HTERT RPE-1 (cell line): ENCODE data around the gene UBE3C.
"Not testable (repeated sequence)": the region's sequence is repeated elsewhere in the genome, so short reads cannot be mapped to it uniquely, and the experiment has no call there.

Experiments used
- in situ Hi-C: fragments of 300-500 bp; cut with MboI; formaldehyde crosslinking; loops from 4 replicates; pipeline ENCODE4 v1.14.3; 2020; ENCODE audit warnings: low sequenced_read_pairs

Gene UBE3C

DNA sequence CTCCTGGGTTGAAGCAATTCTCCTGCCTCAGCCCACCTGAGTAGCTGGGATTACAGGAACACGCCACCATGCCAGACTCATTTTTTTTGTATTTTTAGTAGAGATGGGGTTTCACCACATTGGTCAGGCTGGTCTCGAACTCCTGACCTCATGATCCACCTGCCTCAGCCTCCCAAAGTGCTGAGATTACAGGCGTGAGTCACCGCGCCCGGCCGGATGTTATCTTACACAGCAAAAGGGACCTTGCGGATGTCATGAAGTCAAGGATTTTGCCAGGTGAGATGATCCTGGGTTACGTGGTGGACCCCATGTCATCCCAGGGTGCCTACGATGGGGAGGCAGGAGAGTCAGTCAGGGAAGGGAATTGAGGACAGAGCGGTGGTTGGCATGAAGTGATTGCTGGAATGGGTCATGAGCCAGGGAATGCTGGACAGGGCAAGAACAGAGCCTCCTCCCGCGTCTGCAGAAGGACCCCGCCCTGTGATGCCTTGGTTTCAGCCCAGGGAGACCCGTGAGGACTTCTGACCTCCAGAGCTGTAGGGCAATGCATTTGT lies 8.7 kb upstream of the UBE3C start:
- in situ Hi-C loops: no loop called here

DNA sequence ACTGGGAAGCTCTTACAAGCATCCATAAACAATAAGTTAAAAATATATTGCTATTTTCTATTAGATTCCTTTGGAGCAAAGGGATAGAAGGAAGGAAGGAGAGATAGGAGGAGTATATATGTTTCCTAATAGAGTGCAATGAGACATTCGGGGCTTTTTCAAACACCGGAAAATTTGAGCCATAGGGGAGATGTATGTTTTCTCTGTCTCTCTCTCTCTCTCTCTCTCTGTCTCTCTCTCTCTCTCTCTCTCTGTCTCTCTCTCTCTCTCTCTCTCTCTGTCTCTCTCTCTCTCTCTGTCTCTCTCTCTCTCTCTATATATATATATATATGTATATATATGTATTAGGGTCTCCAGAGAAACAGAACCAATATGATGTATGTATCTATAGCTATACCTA lies 7.9 kb upstream of the UBE3C start:
- in situ Hi-C loops: not testable (repeated sequence)

DNA sequence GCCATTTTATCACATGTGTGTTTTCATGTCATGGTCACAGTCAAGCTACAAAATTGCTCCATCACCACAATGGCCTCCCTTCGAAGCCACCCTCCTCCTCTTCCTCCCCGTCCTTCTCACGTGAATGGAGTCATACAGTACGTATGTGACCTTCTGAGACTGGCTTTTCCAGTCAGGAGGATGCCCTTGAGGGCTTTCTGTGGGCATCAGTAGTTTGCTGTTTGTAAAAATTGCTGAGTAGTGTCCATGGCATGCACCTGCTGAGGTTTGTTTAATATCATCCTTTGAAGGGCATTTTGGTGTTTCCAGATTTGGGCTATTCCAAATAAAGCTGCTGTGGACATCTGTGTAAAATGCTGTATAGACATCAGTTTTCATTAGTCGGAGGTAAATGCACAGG lies 5.9 kb upstream of the UBE3C start:
- in situ Hi-C loops: no loop called here

DNA sequence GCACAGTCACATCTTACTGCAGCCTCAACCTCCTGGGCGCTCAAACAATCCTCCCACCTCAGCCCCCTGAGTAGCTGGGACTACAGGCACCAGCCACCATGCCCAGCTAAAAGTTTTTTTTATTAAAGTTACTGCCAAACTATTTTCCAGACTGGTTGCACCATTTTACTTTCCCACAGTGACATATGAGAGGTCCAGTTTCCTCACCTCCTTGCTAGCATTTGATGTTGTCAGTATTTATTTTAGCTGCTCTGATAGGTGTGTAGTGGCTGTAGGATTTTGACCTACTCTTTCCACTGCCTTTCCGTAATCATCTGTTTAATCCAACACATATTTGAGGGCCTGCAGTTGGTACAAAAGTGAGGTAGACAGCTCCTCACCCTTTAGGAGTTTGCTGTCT lies 5.4 kb upstream of the UBE3C start:
- in situ Hi-C loops: no loop called here

DNA sequence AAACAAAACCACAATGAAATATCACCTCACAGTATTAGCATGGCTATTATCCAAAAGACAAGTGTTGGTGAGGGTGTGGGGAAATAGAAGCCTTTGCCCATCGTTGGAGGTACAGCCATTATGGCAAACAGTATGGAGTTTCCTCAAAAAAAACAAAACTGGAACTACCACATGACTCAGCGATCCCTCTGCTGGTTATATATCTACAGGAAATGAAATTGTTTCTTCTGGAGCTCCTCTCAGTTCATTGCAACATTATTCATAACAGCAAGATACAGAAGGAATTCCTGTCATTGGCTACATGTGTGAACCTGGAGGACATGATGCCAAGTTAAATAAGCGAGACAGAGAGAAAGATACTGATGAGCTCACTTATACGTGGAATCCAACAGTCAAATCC lies 2.4 kb upstream of the UBE3C start:
- in situ Hi-C loops: no loop called here

DNA sequence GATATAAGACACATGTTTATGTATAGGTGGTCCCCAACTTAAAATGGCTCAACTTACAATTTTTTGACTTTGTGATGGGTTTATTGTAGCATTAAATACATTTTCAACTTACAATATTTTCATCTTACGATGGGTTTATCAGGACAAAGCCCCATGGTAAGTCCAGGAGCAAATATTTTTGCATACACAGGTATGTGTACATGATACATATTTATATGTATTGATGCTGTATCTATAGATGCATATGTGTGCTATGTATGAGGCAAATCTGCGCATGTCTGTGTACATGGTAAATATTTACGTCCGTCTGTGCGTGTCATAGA lies 664 bp upstream of the UBE3C start:
- in situ Hi-C loops: no loop called here

DNA sequence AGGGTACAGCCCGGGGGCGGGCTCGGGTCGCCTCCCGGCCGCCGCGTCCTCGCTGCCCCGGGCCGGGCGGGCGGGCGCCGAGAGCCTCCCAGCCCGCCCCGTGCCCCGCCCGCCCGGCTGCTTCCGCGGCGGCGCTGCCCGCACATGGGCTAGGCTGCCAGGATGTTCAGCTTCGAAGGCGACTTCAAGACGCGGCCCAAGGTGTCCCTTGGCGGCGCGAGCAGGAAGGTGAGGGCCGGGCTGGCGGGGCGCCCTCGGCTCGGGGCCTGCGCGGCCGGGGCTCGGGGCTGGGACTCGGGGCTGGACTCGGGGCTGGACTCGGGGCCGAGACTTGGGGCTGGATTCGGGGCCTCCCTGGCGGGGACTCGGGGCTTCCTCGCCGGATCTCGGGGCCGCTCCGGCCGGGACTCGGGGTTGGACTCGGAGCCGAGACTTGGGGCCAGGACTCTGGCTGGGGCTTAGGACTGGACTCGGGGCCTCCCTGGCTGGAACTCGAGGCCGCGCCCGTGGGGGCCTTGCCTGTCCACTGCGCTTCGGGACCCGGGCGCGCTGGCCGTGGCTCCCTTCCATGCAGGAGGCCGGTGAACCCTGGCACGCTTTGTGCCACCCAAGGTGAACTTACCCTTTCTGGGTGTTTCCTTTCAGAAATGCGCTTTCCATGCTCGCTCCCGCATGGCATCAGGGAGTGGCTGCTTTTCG lies 534 bp downstream of the UBE3C start:
- in situ Hi-C loops: no loop called here

DNA sequence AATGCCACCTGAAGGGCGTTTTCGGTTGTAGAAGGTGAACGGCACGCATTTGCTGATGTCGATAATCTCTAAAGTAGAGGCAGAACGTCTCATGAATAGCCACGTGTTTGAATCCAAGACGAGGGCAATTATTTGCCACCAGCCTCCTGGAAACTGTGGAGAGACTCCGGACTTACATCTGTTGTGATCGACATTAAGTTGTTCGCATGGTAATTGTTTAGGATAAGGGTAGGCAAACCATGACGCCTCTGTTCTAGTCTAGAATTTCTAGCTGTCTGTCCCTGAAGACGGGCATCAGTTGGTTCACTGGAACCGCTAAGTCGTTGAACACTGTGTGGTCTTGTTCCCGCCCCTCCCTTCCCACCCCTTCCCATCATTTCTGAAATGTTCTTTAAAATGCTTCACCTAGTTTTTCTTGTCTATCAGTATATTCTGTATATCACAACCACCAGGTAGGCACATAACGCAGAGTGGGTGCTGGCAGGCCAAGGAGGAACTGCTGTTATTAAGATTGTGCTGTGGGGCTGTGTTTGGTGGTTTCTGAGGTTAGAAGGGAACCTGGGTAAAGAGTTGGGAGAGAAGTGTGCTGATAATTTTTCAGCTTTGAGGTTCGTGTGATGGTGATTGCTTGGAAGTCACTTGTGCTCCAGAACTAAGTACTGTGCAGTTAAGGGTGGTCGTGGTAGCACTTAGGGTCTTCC lies 1.2 kb downstream of the UBE3C start:
- in situ Hi-C loops: no loop called here

DNA sequence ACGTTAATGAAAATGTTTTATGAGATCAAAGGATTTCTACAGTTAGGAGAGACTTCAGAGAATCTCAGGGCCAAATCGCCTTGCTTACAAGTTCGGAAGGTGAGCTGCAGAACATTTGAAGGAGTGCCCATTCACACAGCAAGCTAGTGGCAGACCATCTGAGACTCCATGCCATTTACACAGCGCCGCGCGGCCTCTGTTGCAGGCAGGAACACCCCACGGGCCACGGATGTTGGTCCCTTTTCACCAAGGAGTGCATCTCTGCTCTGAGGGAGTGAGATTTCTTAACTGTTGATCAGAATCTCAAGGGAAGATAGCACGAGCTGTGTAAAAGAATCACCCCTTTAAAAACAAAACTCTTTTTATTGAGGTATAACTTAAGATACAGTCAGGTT lies 1.8 kb downstream of the UBE3C start:
- in situ Hi-C loops: no loop called here

DNA sequence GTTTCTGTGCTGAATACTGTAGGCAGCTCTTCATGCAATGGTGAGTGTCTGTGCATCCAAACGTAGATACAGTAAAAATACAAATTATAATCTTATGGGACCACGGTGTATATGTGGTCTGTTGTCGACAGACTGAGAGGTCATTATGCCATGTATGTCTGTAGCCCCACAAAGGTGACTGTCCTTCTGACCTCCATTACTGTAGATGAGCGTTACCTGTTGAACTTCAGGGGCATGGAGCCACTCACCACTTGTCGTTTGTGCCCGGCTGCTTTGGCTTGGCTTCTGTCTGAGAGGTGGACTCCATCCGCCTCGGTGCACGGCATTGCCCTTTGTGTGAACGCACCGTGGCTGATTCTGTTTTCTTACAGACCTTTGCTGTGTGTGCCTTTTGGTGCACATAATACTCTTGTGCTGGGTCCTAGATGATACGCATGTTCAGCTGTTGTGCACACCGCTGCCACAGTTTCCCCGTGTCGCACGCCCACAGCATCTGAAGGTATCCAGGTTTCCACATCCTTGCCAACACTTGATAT lies 2.9 kb downstream of the UBE3C start:
- in situ Hi-C loops: no loop called here

DNA sequence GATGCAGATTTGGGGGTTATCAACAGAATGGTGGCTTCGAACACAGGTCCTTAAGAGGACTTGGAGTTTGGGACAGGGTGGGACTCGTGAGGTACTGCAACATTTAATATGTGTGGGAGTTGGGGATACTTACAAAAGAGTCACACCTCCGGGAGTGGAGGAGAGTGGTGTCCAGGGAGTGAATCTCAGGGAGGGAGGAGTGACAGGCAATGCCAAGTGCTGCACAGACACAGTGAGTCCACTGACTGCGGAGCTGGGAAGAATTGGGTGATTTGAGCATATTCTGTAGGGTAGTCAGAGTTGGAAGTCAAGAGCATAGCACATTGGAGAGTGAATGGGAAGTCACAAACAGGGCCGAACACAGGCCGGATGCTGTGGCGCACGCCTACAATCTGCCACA lies 5.1 kb downstream of the UBE3C start:
- in situ Hi-C loops: no loop called here

DNA sequence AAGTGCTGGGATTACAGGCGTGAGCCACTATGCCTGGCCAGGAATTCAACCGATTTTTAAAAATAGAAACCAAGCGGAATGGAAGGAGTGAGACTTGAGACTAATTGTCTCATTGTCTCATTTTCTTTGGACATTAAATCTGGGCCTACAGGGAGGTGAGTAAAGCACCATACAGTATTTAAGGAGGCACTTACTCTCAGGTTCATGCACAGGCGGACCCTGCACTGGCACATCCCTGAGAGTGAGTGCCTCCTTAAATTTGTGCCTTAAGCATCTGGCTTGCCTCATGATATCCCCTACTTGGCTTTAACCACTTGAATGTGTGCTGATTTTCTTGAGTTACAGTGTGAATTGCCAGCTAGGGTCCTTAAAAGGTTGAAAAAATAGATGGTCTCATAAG lies 10.6 kb downstream of the UBE3C start:
- in situ Hi-C loops: no loop called here

DNA sequence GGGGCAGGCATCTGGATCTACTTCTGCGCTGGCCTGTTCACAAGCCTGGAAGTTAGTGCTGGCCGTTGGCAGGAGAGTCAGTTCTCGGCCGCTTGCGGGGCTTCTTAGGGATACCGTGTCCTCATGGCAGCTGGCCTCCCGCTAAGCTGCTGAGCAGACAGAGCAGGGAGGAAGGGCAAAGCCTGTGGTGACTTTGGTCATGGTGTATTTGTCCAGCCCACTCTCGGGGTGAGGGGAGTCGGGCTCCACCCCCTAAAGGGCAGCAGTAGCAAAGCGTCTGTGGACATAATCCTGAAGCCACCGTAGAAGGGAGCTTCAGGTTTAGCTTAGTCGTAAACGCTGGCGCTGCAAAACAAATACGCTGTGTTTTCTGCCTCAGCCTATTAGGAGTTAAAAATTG lies 12.2 kb downstream of the UBE3C start:
- in situ Hi-C loops: no loop called here

DNA sequence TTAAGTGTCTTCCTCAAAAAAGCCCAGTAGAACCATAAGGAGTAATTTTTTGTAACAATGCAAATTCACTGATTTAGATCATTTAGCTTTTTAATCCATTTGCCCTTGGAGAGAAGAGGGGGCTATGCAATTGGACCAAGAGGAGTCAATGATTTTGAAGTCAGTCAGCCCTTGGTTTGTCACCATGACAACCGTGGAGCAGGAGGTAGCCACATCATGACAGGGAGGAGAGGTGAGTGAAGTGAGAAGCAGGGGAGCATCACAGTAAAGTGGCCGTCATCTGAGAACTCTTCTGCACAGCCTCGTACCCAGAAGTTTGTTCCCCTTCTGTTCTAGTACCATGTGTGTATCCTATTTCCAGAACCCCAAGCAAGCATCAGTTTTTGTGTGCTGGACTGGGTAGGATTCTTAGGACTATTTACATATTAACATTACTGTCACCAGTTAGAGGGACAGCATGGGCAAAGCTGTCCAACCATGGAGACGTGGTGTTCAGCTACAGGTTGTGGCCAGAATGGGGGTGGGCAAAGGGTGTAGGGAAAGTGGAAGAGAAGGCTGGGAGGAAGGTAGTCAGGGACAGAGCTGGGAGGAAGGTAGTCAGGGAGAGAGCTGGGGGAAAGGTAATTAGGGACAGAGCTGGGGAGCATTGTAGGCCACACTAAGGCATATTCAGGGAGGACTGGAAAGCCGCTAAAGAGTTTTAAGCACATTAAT lies 13.1 kb downstream of the UBE3C start:
- in situ Hi-C loops: no loop called here

DNA sequence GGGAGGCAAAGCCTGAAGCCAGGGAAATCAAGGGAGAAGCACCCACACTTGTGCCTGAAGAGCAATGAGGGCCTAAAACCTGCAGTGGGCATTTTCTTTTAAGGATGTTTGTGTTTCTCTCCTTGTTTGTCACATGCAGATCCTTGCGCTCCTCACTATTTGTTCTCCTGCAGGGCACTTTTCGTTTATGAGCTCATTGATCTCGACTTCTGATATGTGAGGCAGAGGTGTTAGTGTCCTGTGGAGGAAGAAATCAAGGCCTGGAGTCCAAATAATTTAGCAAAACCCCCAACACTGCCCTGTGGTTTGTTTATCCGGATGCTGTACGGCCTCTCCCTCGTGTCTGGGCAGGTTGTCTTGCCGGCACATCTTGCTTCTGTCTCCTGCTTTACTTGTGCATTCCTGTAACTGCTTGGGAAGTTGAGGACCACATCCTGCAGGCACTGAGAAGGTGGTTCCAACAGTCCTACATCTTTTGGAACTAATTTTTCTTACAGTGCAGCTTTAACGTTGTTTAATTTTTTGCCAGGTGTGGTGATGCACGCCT lies 13.7 kb downstream of the UBE3C start:
- in situ Hi-C loops: no loop called here

DNA sequence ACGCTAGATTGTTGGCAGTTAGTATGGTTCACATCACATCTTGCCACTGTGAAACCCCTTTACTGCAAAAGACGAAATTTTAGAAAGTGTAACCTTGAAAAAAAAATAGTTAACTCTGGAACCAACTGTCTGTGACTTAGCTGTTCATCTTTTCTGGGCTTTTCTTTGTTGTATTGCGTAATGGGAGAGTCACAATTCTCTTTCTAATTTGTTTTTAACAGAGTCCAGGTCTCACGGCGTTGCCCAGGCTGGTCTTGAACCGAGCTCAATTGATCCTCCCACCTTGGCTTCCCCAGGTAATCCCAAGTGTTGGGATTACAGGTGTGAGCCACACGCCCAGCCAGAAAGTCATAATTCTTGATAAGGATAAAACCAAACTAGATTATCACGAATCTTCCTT lies 14.5 kb downstream of the UBE3C start:
- in situ Hi-C loops: no loop called here

DNA sequence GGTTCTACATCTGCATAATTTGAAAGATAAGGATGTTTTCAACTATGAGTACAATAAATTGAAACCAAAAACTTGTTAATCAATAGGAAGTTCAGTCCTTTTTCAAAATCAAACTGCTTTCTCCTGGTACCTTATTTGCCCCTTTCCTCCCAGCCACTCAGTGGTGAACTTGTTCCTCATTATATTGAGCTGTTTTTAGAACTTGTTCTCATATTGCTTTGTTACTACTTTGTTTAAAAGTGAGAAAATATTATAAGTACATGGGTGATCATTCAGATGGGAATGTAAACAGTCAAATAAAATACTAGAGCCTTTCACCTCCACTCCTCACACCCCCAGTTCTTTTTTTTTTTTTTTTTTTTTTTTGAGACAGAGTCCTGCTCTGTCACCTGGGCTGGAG lies 17.2 kb downstream of the UBE3C start:
- in situ Hi-C loops: no loop called here

DNA sequence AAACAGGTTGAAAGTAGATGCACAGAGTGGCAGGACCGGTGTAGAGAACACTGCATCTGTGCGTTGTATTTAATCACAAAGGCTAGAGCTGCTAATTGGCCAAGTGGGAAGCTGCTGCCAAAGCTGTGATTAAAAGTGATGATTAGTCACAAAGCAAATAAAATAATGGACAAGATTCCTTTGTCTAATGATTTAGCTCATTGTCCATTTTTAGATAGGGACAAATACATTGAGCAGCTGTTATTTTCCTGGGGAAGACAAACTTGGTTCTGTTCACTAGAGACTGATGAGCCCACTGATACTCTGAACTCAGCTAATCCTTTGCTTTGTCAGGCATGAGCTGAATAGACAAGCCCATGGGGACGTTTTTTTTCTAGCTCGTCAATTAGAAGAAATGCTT lies 19.7 kb downstream of the UBE3C start:
- in situ Hi-C loops: no loop called here

DNA sequence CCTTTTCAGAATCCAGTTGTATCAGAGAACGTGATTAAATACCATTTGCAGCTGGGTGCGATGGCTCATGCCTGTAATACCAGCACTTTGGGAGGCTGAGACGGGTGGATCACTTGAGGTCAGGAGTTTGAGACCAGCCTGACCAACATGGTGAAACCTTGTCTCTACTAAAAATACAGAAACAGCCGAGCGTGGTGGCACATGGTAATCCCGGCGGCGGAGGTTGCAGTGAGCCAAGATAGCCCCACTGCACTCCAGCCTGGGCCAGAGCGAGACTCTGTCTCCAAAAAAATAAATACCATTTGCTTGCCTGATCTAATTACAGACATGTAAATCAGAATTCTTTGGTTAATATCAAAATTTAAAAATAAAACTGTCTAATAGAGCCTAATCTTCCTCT lies 20.8 kb downstream of the UBE3C start:
- in situ Hi-C loops: not testable (repeated sequence)

DNA sequence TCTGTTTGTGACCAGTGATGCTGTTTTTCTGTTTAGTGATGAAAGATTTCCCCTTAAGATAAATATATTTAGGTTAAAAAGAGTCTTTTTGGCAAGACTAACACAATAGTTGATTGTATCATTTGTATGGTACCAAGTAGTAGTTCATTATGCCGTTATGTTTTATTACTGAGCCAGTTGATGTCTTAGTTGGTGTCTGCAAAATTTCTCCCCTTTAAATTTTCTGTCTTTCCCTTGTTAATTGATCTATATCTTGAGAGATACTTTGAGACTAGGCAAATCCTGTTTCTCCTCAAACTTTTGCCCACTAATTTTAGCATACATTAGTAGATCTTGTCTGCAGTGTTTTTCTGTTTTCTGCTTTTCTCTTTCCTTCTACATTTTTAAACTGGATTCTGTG lies 21.7 kb downstream of the UBE3C start:
- in situ Hi-C loops: no loop called here

DNA sequence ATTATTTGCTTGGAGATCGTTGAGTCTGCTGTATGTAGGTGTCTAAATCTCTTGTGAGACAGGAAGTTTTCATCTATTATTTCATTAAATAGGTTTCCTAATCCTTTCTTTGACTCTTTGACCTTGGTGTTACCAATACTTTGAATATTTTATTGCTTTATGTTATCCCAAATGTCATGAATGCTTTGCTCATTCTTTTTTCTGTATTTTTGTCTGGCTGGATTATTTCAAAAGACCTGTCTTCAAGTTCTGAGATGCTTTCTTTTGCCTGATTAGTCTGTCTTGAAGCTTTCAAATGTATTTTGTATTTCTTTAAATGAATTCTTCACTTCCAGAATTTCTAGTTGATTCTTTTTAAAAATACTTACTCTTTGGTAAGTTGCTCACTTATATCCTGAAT lies 27.3 kb downstream of the UBE3C start:
- in situ Hi-C loops: no loop called here

DNA sequence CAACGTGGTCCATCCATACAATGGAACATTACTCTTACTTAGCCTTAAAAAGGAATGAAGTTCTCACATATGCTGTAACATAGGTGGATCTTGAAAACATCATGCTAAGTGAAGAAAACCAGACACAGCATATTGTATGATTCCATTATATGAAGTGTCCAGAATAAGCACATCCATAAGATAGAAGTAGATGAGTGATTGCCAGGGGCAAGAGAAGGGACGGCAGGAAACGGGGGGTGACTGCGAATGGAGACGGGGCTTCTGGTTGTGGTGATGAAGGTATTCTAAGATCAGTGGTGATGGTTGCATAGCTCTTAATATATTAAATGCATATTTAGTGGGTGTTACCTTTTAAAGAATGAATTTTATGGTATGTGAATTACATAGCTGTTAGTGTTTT lies 29.8 kb downstream of the UBE3C start:
- in situ Hi-C loops: no loop called here
